SK-N-SH treated with all-trans-retinoic acid at 6 μM for 48 hours (cell line): ENCODE measurements around the gene KRTAP4-5.
"Not testable (repeated sequence)": the region's sequence is repeated elsewhere in the genome, so short reads cannot be mapped to it uniquely, and the experiment has no call there.

ENCODE experiments used
- ATAC-seq: fragments of 200-7000 bp; cut with Tn5 transposase; 3 replicates; pipeline ENCODE4 v1.9.1; 2020; ENCODE audit warnings: mild to moderate bottlenecking, moderate library complexity
- ARNTL ChIP-seq: fragments of 450-650 bp; formaldehyde crosslinking; IDR thresholded peaks from 2 replicates; pipeline ENCODE4 v1.5.0; 2020; ENCODE audit warnings: low read depth, mild to moderate bottlenecking, moderate library complexity, borderline replicate concordance
- BACH2 ChIP-seq: fragments of 250-450 bp; sonication (Bioruptor Pico); IDR thresholded peaks from 2 replicates; pipeline ENCODE4 v1.9.0; 2021; ENCODE audit warnings: mild to moderate bottlenecking, borderline replicate concordance
- CSDC2 ChIP-seq: fragments of 250-450 bp; sonication (Bioruptor Pico); IDR thresholded peaks from 2 replicates; pipeline ENCODE4 v1.5.0; 2020; ENCODE audit warnings: mild to moderate bottlenecking, moderate library complexity
- ESRRG ChIP-seq: fragments of 250-450 bp; sonication (Bioruptor Pico); IDR thresholded peaks from 2 replicates; pipeline ENCODE4 v1.6.1; 2021; ENCODE audit warnings: mild to moderate bottlenecking
- GLIS3 ChIP-seq: fragments of 250-450 bp; sonication (Bioruptor Pico); IDR thresholded peaks from 2 replicates; pipeline ENCODE4 v1.5.0; 2020; ENCODE audit warnings: mild to moderate bottlenecking, moderate library complexity
- ISL1 ChIP-seq: fragments of 250-450 bp; sonication (Bioruptor Pico); IDR thresholded peaks from 2 replicates; pipeline ENCODE4 v2.1.2; 2022; ENCODE audit warnings: mild to moderate bottlenecking, moderate library complexity
- OSR1 ChIP-seq: fragments of 250-450 bp; sonication (Bioruptor Pico); IDR thresholded peaks from 2 replicates; pipeline ENCODE4 v1.8.0; 2022; ENCODE audit warnings: moderate library complexity, mild to moderate bottlenecking, inconsistent platforms
- PPARA ChIP-seq: fragments of 250-450 bp; sonication (Bioruptor Pico); IDR thresholded peaks from 2 replicates; pipeline ENCODE4 v1.5.0; 2020; ENCODE audit warnings: mild to moderate bottlenecking, borderline replicate concordance
- RARB ChIP-seq: fragments of 250-450 bp; sonication (Bioruptor Pico); IDR thresholded peaks from 2 replicates; pipeline ENCODE4 v1.8.0; 2021; ENCODE audit warnings: mild to moderate bottlenecking, moderate library complexity
- SNAI2 ChIP-seq: fragments of 250-450 bp; sonication (Bioruptor Pico); IDR thresholded peaks from 2 replicates; pipeline ENCODE4 v1.5.0; 2020; ENCODE audit warnings: mild to moderate bottlenecking, moderate library complexity
- TOX ChIP-seq: fragments of 250-450 bp; sonication (Bioruptor Pico); IDR thresholded peaks from 2 replicates; pipeline ENCODE4 v1.8.0; 2021; ENCODE audit warnings: mild to moderate bottlenecking, moderate library complexity, borderline replicate concordance
- ZC3H10 ChIP-seq: fragments of 250-450 bp; sonication (Bioruptor Pico); IDR thresholded peaks from 2 replicates; pipeline ENCODE4 v1.5.1; 2021; ENCODE audit warnings: mild to moderate bottlenecking, moderate library complexity
- ZFP3 ChIP-seq: fragments of 250-450 bp; sonication (Bioruptor Pico); IDR thresholded peaks from 2 replicates; pipeline ENCODE4 v1.5.0; 2020; ENCODE audit warnings: mild to moderate bottlenecking, moderate library complexity
- ZFP30 ChIP-seq: fragments of 450-650 bp; formaldehyde crosslinking; IDR thresholded peaks from 2 replicates; pipeline ENCODE4 v1.5.0; 2022; ENCODE audit warnings: mild to moderate bottlenecking, moderate library complexity
- ZNF565 ChIP-seq: fragments of 450-650 bp; formaldehyde crosslinking; conservative IDR thresholded peaks from 2 replicates; pipeline ENCODE4 v1.5.0; 2020; ENCODE audit warnings: low read depth, mild to moderate bottlenecking, moderate library complexity
- ZNF70 ChIP-seq: fragments of 450-650 bp; formaldehyde crosslinking; IDR thresholded peaks from 2 replicates; pipeline ENCODE4 v1.5.0; 2020; ENCODE audit warnings: mild to moderate bottlenecking, moderate library complexity
- ZNF8 ChIP-seq: fragments of 450-650 bp; formaldehyde crosslinking; IDR thresholded peaks from 2 replicates; pipeline ENCODE4 v1.5.0; 2020; ENCODE audit warnings: mild to moderate bottlenecking, moderate library complexity
- TF ChIP-seq, protein P1 (sequence below): fragments of 250-450 bp; sonication (Bioruptor Pico); IDR thresholded peaks from 2 replicates; pipeline ENCODE4 v1.5.0; 2020; ENCODE audit warnings: mild to moderate bottlenecking, moderate library complexity
- TF ChIP-seq, protein P2 (sequence below): fragments of 250-450 bp; sonication (Bioruptor Pico); IDR thresholded peaks from 2 replicates; pipeline ENCODE4 v1.8.0; 2020; ENCODE audit warnings: mild to moderate bottlenecking, moderate library complexity, borderline replicate concordance
- TF ChIP-seq, protein P3 (sequence below): fragments of 250-450 bp; sonication (Bioruptor Pico); IDR thresholded peaks from 2 replicates; pipeline ENCODE4 v1.8.0; 2021; ENCODE audit warnings: low read depth, mild to moderate bottlenecking, moderate library complexity, borderline replicate concordance
- TF ChIP-seq, protein P4 (sequence below): fragments of 250-450 bp; sonication (Bioruptor Pico); IDR thresholded peaks from 2 replicates; pipeline ENCODE4 v1.5.1; 2020; ENCODE audit warnings: low read depth, mild to moderate bottlenecking, moderate library complexity

KRTAP4-5 gene

DNA sequence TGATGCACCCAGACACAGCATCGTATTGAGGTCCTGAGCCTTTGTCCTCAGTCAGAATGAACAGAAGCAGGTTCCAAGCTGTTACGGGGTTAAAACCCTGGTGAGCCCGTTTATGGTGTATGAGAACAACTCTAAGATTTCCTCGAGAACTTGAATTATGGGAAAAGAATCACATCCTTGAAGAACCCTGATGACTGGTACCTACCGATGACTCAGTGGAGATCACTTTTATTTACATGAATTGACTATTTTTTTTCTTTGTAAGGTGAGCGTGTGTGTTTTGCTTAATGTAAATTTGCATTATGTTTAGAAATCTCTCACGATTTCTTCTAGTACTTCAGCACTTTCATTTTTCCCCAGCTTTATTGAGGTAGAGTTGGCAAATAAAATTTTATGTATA lies 14.2 kb upstream of the KRTAP4-5 start:
- no peak for TF ChIP-seq TOX (CRISPR knock-in tag)
- no peak for TF ChIP-seq RARB (CRISPR knock-in tag)
- no peak for TF ChIP-seq ISL1 (CRISPR knock-in tag)
- no peak for TF ChIP-seq SNAI2 (CRISPR knock-in tag)
- no peak for TF ChIP-seq ZNF70 (CRISPR knock-in tag)
- TF ChIP-seq PPARA (CRISPR knock-in tag), result no peak
- no peak for TF ChIP-seq ZNF8
- TF ChIP-seq ZC3H10 (CRISPR knock-in tag), result no peak
- TF ChIP-seq, protein P1, sequence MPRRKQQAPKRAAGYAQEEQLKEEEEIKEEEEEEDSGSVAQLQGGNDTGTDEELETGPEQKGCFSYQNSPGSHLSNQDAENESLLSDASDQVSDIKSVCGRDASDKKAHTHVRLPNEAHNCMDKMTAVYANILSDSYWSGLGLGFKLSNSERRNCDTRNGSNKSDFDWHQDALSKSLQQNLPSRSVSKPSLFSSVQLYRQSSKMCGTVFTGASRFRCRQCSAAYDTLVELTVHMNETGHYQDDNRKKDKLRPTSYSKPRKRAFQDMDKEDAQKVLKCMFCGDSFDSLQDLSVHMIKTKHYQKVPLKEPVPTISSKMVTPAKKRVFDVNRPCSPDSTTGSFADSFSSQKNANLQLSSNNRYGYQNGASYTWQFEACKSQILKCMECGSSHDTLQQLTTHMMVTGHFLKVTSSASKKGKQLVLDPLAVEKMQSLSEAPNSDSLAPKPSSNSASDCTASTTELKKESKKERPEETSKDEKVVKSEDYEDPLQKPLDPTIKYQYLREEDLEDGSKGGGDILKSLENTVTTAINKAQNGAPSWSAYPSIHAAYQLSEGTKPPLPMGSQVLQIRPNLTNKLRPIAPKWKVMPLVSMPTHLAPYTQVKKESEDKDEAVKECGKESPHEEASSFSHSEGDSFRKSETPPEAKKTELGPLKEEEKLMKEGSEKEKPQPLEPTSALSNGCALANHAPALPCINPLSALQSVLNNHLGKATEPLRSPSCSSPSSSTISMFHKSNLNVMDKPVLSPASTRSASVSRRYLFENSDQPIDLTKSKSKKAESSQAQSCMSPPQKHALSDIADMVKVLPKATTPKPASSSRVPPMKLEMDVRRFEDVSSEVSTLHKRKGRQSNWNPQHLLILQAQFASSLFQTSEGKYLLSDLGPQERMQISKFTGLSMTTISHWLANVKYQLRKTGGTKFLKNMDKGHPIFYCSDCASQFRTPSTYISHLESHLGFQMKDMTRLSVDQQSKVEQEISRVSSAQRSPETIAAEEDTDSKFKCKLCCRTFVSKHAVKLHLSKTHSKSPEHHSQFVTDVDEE (CRISPR knock-in tag), result no peak
- no peak for TF ChIP-seq ZFP30 (CRISPR knock-in tag)
- TF ChIP-seq ZNF565 (CRISPR knock-in tag), result no peak
- no peak for TF ChIP-seq ZFP3 (CRISPR knock-in tag)

DNA sequence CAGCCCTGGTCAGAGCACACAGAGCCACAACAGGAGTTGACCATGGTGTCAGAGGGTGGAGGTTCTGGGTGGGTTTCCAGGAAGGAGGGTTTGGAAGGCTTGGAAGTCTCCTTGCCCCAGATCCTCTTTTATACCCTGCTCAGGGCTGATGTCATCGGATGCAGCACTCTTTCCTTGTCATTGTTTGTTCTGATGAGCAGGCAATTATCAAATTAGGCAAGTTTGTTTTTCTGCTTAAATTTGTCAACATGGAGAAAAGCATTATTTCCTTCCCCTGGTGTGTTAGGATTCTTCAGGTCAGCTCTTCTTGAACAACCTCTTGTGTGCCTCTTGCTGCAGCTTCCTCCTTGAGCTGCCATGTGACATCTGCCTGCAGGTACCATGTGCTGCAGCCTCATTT lies 11.0 kb upstream of the KRTAP4-5 start, which contains the start of gene KRTAP4-4:
Gene KRTAP4-4 (minus strand): TSS at position 101 of the 400 bp plus-strand sequence. CDS start 57 bp downstream, at position 44.
- ATAC-seq, result no peak

More for the DNA sequence above, 14.2 kb upstream of the KRTAP4-5 start:
- ATAC-seq, result no peak

DNA sequence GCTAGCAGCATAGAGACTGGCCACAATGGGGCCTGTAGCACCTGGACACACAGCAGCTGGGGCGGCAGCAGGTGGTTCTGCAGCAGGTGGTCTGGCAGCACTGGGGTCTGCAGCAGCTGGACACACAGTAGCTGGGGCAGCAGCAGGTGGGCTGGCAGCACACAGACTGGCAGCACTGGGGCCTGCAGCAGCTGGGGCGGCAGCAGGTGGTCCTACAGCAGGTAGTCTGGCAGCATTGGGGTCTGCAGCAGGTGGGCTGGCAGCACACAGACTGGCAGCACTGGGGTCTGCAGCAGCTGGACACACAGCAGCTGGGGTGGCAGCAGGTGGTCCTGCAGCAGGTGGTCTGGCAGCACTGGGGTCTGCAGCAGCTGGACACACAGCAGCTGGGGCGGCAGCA lies 10.6 kb upstream of the KRTAP4-5 start:
- ATAC-seq, result not testable (repeated sequence)

More for the DNA sequence above, 11.0 kb upstream of the KRTAP4-5 start, which contains the start of gene KRTAP4-4:
- TF ChIP-seq ZNF70 (CRISPR knock-in tag), result no peak
- TF ChIP-seq, protein P2, sequence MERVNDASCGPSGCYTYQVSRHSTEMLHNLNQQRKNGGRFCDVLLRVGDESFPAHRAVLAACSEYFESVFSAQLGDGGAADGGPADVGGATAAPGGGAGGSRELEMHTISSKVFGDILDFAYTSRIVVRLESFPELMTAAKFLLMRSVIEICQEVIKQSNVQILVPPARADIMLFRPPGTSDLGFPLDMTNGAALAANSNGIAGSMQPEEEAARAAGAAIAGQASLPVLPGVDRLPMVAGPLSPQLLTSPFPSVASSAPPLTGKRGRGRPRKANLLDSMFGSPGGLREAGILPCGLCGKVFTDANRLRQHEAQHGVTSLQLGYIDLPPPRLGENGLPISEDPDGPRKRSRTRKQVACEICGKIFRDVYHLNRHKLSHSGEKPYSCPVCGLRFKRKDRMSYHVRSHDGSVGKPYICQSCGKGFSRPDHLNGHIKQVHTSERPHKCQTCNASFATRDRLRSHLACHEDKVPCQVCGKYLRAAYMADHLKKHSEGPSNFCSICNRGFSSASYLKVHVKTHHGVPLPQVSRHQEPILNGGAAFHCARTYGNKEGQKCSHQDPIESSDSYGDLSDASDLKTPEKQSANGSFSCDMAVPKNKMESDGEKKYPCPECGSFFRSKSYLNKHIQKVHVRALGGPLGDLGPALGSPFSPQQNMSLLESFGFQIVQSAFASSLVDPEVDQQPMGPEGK (CRISPR knock-in tag), result no peak
- TF ChIP-seq ESRRG (CRISPR knock-in tag), result no peak
- TF ChIP-seq SNAI2 (CRISPR knock-in tag), result no peak
- no peak for TF ChIP-seq ZFP30 (CRISPR knock-in tag)
- TF ChIP-seq ZNF8, result no peak
- TF ChIP-seq ZFP3 (CRISPR knock-in tag), result no peak
- TF ChIP-seq ZNF565 (CRISPR knock-in tag), result no peak
- no peak for TF ChIP-seq BACH2
- TF ChIP-seq TOX (CRISPR knock-in tag), result no peak
- TF ChIP-seq CSDC2 (CRISPR knock-in tag), result no peak

DNA sequence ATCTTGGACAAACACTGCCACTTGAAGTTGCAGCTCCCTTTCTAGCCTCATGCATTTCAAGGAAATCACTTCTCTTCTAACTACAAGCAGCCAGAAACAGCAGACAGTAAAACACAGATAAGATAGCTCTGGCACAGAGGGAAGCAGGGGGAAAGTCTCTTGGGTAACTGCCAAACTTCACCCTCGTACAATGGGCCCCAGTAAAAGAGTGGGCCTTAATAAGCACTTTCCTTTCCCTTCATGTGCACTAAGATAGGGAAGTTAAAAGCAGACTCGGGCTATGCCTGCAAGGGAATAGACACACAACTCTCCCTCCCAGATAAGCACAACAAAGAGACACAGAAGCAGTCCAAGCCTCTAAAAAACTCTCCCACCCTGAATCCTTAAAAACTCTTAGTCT lies 4.2 kb upstream of the KRTAP4-5 start:
- ATAC-seq, result no peak
- TF ChIP-seq BACH2 (no peak), ESRRG (CRISPR knock-in tag) (no peak), CSDC2 (CRISPR knock-in tag) (no peak), GLIS3 (no peak), OSR1 (no peak), SNAI2 (CRISPR knock-in tag) (no peak), ZFP3 (CRISPR knock-in tag) (no peak), ZFP30 (CRISPR knock-in tag) (no peak), ZNF8 (no peak), PPARA (CRISPR knock-in tag) (no peak), ZNF70 (CRISPR knock-in tag) (no peak), ARNTL (no peak), TOX (CRISPR knock-in tag) (no peak)
- TF ChIP-seq, protein P3, sequence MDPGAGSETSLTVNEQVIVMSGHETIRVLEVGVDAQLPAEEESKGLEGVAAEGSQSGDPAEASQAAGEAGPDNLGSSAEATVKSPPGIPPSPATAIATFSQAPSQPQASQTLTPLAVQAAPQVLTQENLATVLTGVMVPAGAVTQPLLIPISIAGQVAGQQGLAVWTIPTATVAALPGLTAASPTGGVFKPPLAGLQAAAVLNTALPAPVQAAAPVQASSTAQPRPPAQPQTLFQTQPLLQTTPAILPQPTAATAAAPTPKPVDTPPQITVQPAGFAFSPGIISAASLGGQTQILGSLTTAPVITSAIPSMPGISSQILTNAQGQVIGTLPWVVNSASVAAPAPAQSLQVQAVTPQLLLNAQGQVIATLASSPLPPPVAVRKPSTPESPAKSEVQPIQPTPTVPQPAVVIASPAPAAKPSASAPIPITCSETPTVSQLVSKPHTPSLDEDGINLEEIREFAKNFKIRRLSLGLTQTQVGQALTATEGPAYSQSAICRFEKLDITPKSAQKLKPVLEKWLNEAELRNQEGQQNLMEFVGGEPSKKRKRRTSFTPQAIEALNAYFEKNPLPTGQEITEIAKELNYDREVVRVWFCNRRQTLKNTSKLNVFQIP (CRISPR knock-in tag), result no peak
- TF ChIP-seq, protein P4, sequence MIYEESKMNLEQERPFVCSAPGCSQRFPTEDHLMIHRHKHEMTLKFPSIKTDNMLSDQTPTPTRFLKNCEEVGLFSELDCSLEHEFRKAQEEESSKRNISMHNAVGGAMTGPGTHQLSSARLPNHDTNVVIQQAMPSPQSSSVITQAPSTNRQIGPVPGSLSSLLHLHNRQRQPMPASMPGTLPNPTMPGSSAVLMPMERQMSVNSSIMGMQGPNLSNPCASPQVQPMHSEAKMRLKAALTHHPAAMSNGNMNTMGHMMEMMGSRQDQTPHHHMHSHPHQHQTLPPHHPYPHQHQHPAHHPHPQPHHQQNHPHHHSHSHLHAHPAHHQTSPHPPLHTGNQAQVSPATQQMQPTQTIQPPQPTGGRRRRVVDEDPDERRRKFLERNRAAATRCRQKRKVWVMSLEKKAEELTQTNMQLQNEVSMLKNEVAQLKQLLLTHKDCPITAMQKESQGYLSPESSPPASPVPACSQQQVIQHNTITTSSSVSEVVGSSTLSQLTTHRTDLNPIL (CRISPR knock-in tag), result no peak
